Measurements from ENCODE around the gene HOXA9. TPM values are rescaled to one million over a fixed set of nuclear protein-coding genes. Genes with fewer than 3 reads are reported as not detected.
A peak's percentile ranks its signal among the peaks of the same experiment; 100 is the strongest.

The HOXA9 gene
- total RNA-seq, 1 donor from 2014 or later: 0.80 TPM

GRCh38 chr7:27180431-27181420 is 15.4 kb upstream of the HOXA9 start:
- no peaks in the 10 kb centered on the region for H3K9me3 Mint-ChIP-seq (ENCODE audit: unreplicated experiment)
- H3K27ac Mint-ChIP-seq (ENCODE audit: unreplicated experiment): no peak overlapping the region
- H3K4me1 Mint-ChIP-seq (ENCODE audit: unreplicated experiment): peaks cover 27% of the 10 kb centered on the region
- no peak for TF ChIP-seq CTCF (IDR thresholded peaks at IDR 0.05; ENCODE audit: unreplicated experiment)
- no peak for DNase-seq (ENCODE audit: low spot score)
- H3K27me3 Mint-ChIP-seq (ENCODE audit: unreplicated experiment): peaks cover 46% of the 10 kb centered on the region
- H3K4me3 Mint-ChIP-seq (ENCODE audit: unreplicated experiment): no peak overlapping the region
- H3K36me3 Mint-ChIP-seq (ENCODE audit: low read depth, unreplicated experiment): no peaks in the 10 kb centered on the region

GRCh38 chr7:27179503-27180430 is 14.4 kb upstream of the HOXA9 start:
- TF ChIP-seq CTCF (IDR thresholded peaks at IDR 0.05; ENCODE audit: unreplicated experiment): peak; percentile 92

GRCh38 chr7:27179030-27179429 is 13.7 kb upstream of the HOXA9 start:
- no peak for DNase-seq (ENCODE audit: low spot score)
- Mint-ChIP-seq H3K4me3 (ENCODE audit: unreplicated experiment) (no peak overlapping the region), H3K27ac (ENCODE audit: unreplicated experiment) (no peak overlapping the region), H3K9me3 (ENCODE audit: unreplicated experiment) (no peaks in the 10 kb centered on the region), H3K27me3 (ENCODE audit: unreplicated experiment) (peaks cover 42% of the 10 kb centered on the region), H3K4me1 (ENCODE audit: unreplicated experiment) (peaks cover 23% of the 10 kb centered on the region), H3K36me3 (ENCODE audit: low read depth, unreplicated experiment) (no peaks in the 10 kb centered on the region)
- no peak for TF ChIP-seq CTCF (IDR thresholded peaks at IDR 0.05; ENCODE audit: unreplicated experiment)

More at GRCh38 chr7:27179503-27180430, 14.4 kb upstream of the HOXA9 start:
- Mint-ChIP-seq H3K9me3 (ENCODE audit: unreplicated experiment) (no peaks in the 10 kb centered on the region), H3K36me3 (ENCODE audit: low read depth, unreplicated experiment) (no peaks in the 10 kb centered on the region), H3K4me1 (ENCODE audit: unreplicated experiment) (peaks cover 24% of the 10 kb centered on the region), H3K4me3 (ENCODE audit: unreplicated experiment) (no peak overlapping the region), H3K27ac (ENCODE audit: unreplicated experiment) (no peak overlapping the region), H3K27me3 (ENCODE audit: unreplicated experiment) (peaks cover 42% of the 10 kb centered on the region)
- DNase-seq (ENCODE audit: low spot score): peak; percentile 80

GRCh38 chr7:27178366-27178765 is 13.0 kb upstream of the HOXA9 start:
- TF ChIP-seq CTCF (IDR thresholded peaks at IDR 0.05; ENCODE audit: unreplicated experiment): no peak

More at GRCh38 chr7:27178366-27178765, 13.0 kb upstream of the HOXA9 start:
- no peak overlapping the region for H3K4me3 Mint-ChIP-seq (ENCODE audit: unreplicated experiment)
- H3K27me3 Mint-ChIP-seq (ENCODE audit: unreplicated experiment): peaks cover 42% of the 10 kb centered on the region
- DNase-seq (ENCODE audit: low spot score): no peak
- no peaks in the 10 kb centered on the region for H3K9me3 Mint-ChIP-seq (ENCODE audit: unreplicated experiment)
- H3K27ac Mint-ChIP-seq (ENCODE audit: unreplicated experiment): no peak overlapping the region
- H3K4me1 Mint-ChIP-seq (ENCODE audit: unreplicated experiment): peaks cover 18% of the 10 kb centered on the region
- no peaks in the 10 kb centered on the region for H3K36me3 Mint-ChIP-seq (ENCODE audit: low read depth, unreplicated experiment)
